HG03432 (cell line): ENCODE results near the gene C11orf86.

Experiments
- ATAC-seq: cut with Tn5 transposase; IDR thresholded peaks from one replicate; pipeline ENCODE4 v1.9.1; 2021; ENCODE audit warnings: mild to moderate bottlenecking, moderate library complexity; ENCODE audit not compliant: unreplicated experiment

C11orf86 gene

GRCh38 chr11:67023957-67024353, 48.9 kb downstream of the C11orf86 start:
- ATAC-seq, result no peak

GRCh38 chr11:67024410-67024809, 49.3 kb downstream of the C11orf86 start:
- no peak for ATAC-seq

GRCh38 chr11:67024966-67025365, 49.9 kb downstream of the C11orf86 start:
- no peak for ATAC-seq

DNA sequence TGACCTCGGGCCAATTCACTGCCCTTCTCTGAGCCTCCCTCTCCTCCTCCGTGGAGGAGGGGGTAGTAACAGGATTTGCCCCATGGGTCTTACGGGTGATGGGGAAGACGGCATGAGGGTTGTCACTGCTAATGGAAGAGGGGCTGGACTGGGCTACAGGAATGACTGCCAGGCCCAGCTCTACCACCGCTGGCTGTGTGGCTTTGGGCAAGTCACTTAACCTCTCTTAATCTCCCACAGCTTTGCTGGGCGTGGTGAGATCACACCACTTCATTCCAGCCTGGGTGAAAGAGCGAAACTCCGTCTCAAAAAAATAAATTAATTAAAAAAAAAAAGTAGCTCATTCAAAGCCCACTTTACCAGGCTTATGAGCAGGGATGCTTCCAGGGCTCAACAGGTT, 50.6 kb downstream of the C11orf86 start:
- no peak for ATAC-seq
